Measurements from ENCODE around the gene GRXCR2. TPM values are rescaled to one million over a fixed set of nuclear protein-coding genes. Genes with fewer than 3 reads are reported as not detected.

The GRXCR2 gene
- total and polyA plus RNA-seq, 2 of the 4 experiments (the other 2 are of a cell fraction): not detected

GRCh38 chr5:145869753-145870152 is 3.1 kb downstream of the GRXCR2 start:
- H3K36me3 ChIP-seq (ENCODE audit: control insufficient read depth, insufficient read depth, low read length): no peaks in the 10 kb centered on the region
- H3K9me1 ChIP-seq (ENCODE audit: insufficient read depth, low read length): no peaks in the 10 kb centered on the region
- H2AFZ ChIP-seq (replicated peaks; ENCODE audit: low read length, poor library complexity): no peak overlapping the region
- H3K27me3 ChIP-seq (ENCODE audit: control insufficient read depth, insufficient read depth, low read length): peaks cover 7% of the 10 kb centered on the region
- no peak overlapping the region for H3K4me3 ChIP-seq (ENCODE audit: insufficient read depth, low read depth, low read length)
- H3K4me1 ChIP-seq (ENCODE audit: control insufficient read depth, insufficient read depth, low read length): peaks cover 2% of the 10 kb centered on the region
- H4K8ac ChIP-seq (ENCODE audit: low read depth in 2 of 2, low read length in 2 of 2): no peak overlapping the region
- H3K9ac ChIP-seq (ENCODE audit: low read depth, low read length): no peak overlapping the region
- H3K4ac ChIP-seq (ENCODE audit: low read depth, low read length): no peak overlapping the region
- H3K79me1 ChIP-seq (ENCODE audit: low read depth in 1 of 2, low read length in 2 of 2): no peaks in the 10 kb centered on the region
- no peak overlapping the region for H3K56ac ChIP-seq (ENCODE audit: extremely low read depth, insufficient read depth, low read length)
- H3K9me3 ChIP-seq (ENCODE audit: control insufficient read depth, insufficient read depth, low read length): no peaks in the 10 kb centered on the region
- no peak overlapping the region for H2AK9ac ChIP-seq (replicated peaks; ENCODE audit: low read depth, low read length, poor library complexity)
- in situ Hi-C loops (cut with MboI; ENCODE audit: low sequenced_read_pairs) (no loop called here), dilution Hi-C loops (cut with HindIII; ENCODE audit: low sequenced_read_pairs, unreplicated experiment) (no loop called here), intact Hi-C loops (cut with micrococcal nuclease) (no loop called here)
- no peak overlapping the region for H3K23ac ChIP-seq (ENCODE audit: low read depth, low read length)
- CTCF ChIA-PET: no interaction called here
- H2BK120ac ChIP-seq (ENCODE audit: low read depth, low read length): no peak overlapping the region
- TF ChIP-seq RAD21 (IDR thresholded peaks at IDR 0.05; ENCODE audit: low read length): no peak
- DNase-seq (no peak), ATAC-seq (ENCODE audit: low read depth) (no peak)
- BruUV-seq (replicated peaks): no TSS peak
- no peak overlapping the region for H3K18ac ChIP-seq (ENCODE audit: low read depth, low read length)
- WGBS, 2 experiments (ENCODE audit: extremely low coverage in 2 of 2, insufficient read length in 1 of 2): no CpG with 5 or more reads among the region's 4 CpGs
- no peak overlapping the region for H2BK5ac ChIP-seq (ENCODE audit: low read depth, low read length, poor library complexity, severe bottlenecking)
- H4K91ac ChIP-seq (ENCODE audit: insufficient read depth, low read depth, low read length): no peak overlapping the region
- no peak overlapping the region for H3K27ac ChIP-seq (ENCODE audit: insufficient read depth, low read length)
- no peak overlapping the region for H3K14ac ChIP-seq (replicated peaks; ENCODE audit: low read depth, low read length)
- no peak overlapping the region for H4K5ac ChIP-seq (ENCODE audit: low read depth, low read length)
- POLR2A ChIA-PET (ENCODE audit: unreplicated experiment): no interaction called here
- no peaks in the 10 kb centered on the region for H4K20me1 ChIP-seq (ENCODE audit: insufficient read depth, low read length)
- no peak overlapping the region for H2AK5ac ChIP-seq (ENCODE audit: low read depth, low read length)
- H2BK20ac ChIP-seq (ENCODE audit: low read depth, low read length): no peak overlapping the region
- H2BK15ac ChIP-seq (ENCODE audit: low read depth, low read length): no peak overlapping the region
- H3K4me2 ChIP-seq (ENCODE audit: low read depth, low read length): no peak overlapping the region
